Keratinocyte (primary cell): ENCODE data around the gene CDIP1. TPM values are rescaled to one million over a fixed set of nuclear protein-coding genes. Genes with fewer than 3 reads are reported as not detected.

Experiments
- DNase-seq: peaks from one replicate; pipeline ENCODE4 v3.0.0-alpha.2; 2011; ENCODE audit warnings: low read depth, missing footprints, low spot score
- FAIRE-seq: peaks from 2 replicates; lab custom pipeline; 2011; peaks lifted over from hg19 to GRCh38; lab: Jason Lieb, UNC
- H2AFZ ChIP-seq: 2 replicates; pipeline ENCODE4 v1.6.0; 2012; ENCODE audit warnings: low read length, control low read depth, inconsistent platforms; ENCODE audit not compliant: control insufficient read depth
- H3K27ac ChIP-seq: 2 replicates; pipeline ENCODE4 v1.5.1; 2011; ENCODE audit warnings: low read length; ENCODE audit not compliant: control insufficient read depth, insufficient read depth
- H3K27me3 ChIP-seq: 3 replicates; pipeline ENCODE4 v1.6.0; 2011; ENCODE audit warnings: low read length; ENCODE audit not compliant: control insufficient read depth, insufficient read depth; ENCODE audit errors: extremely low read depth
- H3K36me3 ChIP-seq, 2 experiments: 2 replicates in 1 of 2; 3 replicates in 1 of 2; pipeline ENCODE4 v1.5.1; 2011; ENCODE audit warnings: low read length in 2 of 2, mild to moderate bottlenecking in 1 of 2; ENCODE audit not compliant: control insufficient read depth in 2 of 2, insufficient read depth in 2 of 2; ENCODE audit errors: extremely low read depth in 1 of 2
- H3K4me1 ChIP-seq: 3 replicates; pipeline ENCODE4 v1.5.1; 2011; ENCODE audit warnings: low read length; ENCODE audit not compliant: control insufficient read depth, insufficient read depth; ENCODE audit errors: extremely low read depth
- H3K4me2 ChIP-seq: 3 replicates; pipeline ENCODE4 v1.6.0; 2011; ENCODE audit warnings: low read depth, low read length; ENCODE audit not compliant: control insufficient read depth, insufficient read depth; ENCODE audit errors: extremely low read depth
- H3K4me3 ChIP-seq, 3 experiments: fragments of 200-600 bp in 1 of 3; sonication (generic) in 1 of 3; 2 replicates in 2 of 3; 3 replicates in 1 of 3; pipeline ENCODE4 v1.5.1; 2011 to 2016; ENCODE audit warnings: low read length in 3 of 3, mild to moderate bottlenecking in 3 of 3, control low read depth in 2 of 3, inconsistent platforms in 1 of 3, low read depth in 1 of 3, mixed read lengths in 1 of 3, mixed run types in 1 of 3, moderate library complexity in 1 of 3; ENCODE audit not compliant: control insufficient read depth in 2 of 3, insufficient read depth in 2 of 3; ENCODE audit errors: extremely low read depth in 1 of 3
- H3K79me2 ChIP-seq: 2 replicates; pipeline ENCODE4 v1.6.0; 2012; ENCODE audit warnings: low read length; ENCODE audit not compliant: control insufficient read depth, insufficient read depth
- H3K9ac ChIP-seq: 3 replicates; pipeline ENCODE4 v1.6.0; 2011; ENCODE audit warnings: low read length; ENCODE audit not compliant: control insufficient read depth, insufficient read depth; ENCODE audit errors: extremely low read depth
- H3K9me1 ChIP-seq: 3 replicates; pipeline ENCODE4 v1.6.0; 2011; ENCODE audit warnings: low read length; ENCODE audit not compliant: control insufficient read depth, insufficient read depth; ENCODE audit errors: extremely low read depth
- H3K9me3 ChIP-seq: 2 replicates; pipeline ENCODE4 v1.5.1; 2012; ENCODE audit warnings: low read depth, low read length; ENCODE audit not compliant: control insufficient read depth
- H4K20me1 ChIP-seq: 3 replicates; pipeline ENCODE4 v1.6.0; 2011; ENCODE audit warnings: low read length; ENCODE audit not compliant: control insufficient read depth, insufficient read depth; ENCODE audit errors: extremely low read depth
- CTCF ChIP-seq, 3 experiments: IDR thresholded peaks in 1 of 3; conservative IDR thresholded peaks in 1 of 3; optimal IDR thresholded peaks in 1 of 3; 2 replicates in 2 of 3; 3 replicates in 1 of 3; pipeline versions ENCODE3 to v1.5.1; 2011; ENCODE audit warnings: low read length in 3 of 3, mild to moderate bottlenecking in 3 of 3, moderate library complexity in 2 of 3, control low read depth in 1 of 3, inconsistent platforms in 1 of 3; ENCODE audit not compliant: insufficient read depth in 2 of 3; ENCODE audit errors: extremely low read depth in 1 of 3
- EZH2 ChIP-seq: IDR thresholded peaks from one replicate; pipeline ENCODE4 v1.6.1; 2012; ENCODE audit warnings: inconsistent platforms, mild to moderate bottlenecking, low read length, moderate library complexity
- dilution Hi-C: fragments of 300-500 bp; cut with MboI; formaldehyde crosslinking; loops from one replicate; pipeline ENCODE4 v1.7.0; 2020; ENCODE audit warnings: low sequenced_read_pairs; ENCODE audit not compliant: extremely low pct_ligation_motif_present
- polyA plus RNA-seq, 5 experiments: library from polyadenylated mRNA; depleted of rRNA in 3 of 5; stranded (reverse) in 3 of 5; stranded (forward) in 1 of 5; unstranded in 1 of 5; fragments of >200 nt; gene quantifications; 1 replicate in 1 of 5; 2 replicates in 3 of 5; 3 replicates in 1 of 5; pipeline versions ENCODE4 v1.2.1 to v1.2.3, GENCODE V29; 2011 to 2012; ENCODE audit warnings: missing spikeins in 2 of 5, low read depth in 1 of 5, low replicate concordance in 1 of 5

CDIP1 gene
- polyA plus RNA-seq, 1 donor (not counting 4 experiments of a cell fraction or from before 2014, with no cell fraction given): 19.8 TPM

- Histone ChIP-seq H3K36me3 (no peaks in the 10 kb centered on the region), H4K20me1 (no peaks in the 10 kb centered on the region), H3K27me3 (no peaks in the 10 kb centered on the region), H2AFZ (no peak overlapping the region), H3K9me3 (no peaks in the 10 kb centered on the region), H3K4me3 (no peak overlapping the region), H3K27ac (no peak overlapping the region), H3K79me2 (no peaks in the 10 kb centered on the region), H3K4me2 (no peak overlapping the region), H3K4me1 (no peaks in the 10 kb centered on the region), H3K9me1 (no peaks in the 10 kb centered on the region), H3K9ac (no peak overlapping the region)
- dilution Hi-C loops: no loop called here
- TF ChIP-seq EZH2: no peak
- TF ChIP-seq CTCF (optimal IDR thresholded peaks at IDR 0.05 in 1 of 3, IDR thresholded peaks at IDR 0.05 in 1 of 3, conservative IDR thresholded peaks at IDR 0.05 in 1 of 3; ENCODE audit: extremely low read depth in 1 of 3, insufficient read depth in 2 of 3, low read length in 3 of 3): no peak
- FAIRE-seq (no peak), DNase-seq (no peak)
Observed at GRCh38 chr16:4564661-4565267, 26.2 kb upstream of the CDIP1 start.

GRCh38 chr16:4561596-4561995 lies 23.0 kb upstream of the CDIP1 start:
- Histone ChIP-seq H3K9ac (no peak overlapping the region), H3K27ac (no peak overlapping the region), H3K79me2 (no peaks in the 10 kb centered on the region), H3K9me1 (no peaks in the 10 kb centered on the region), H3K36me3 (no peaks in the 10 kb centered on the region), H3K4me3 (no peak overlapping the region), H4K20me1 (no peaks in the 10 kb centered on the region), H3K4me2 (no peak overlapping the region), H3K4me1 (no peaks in the 10 kb centered on the region), H3K27me3 (no peaks in the 10 kb centered on the region), H3K9me3 (no peaks in the 10 kb centered on the region), H2AFZ (no peak overlapping the region)
- TF ChIP-seq EZH2: no peak
- TF ChIP-seq CTCF (optimal IDR thresholded peaks at IDR 0.05 in 1 of 3, IDR thresholded peaks at IDR 0.05 in 1 of 3, conservative IDR thresholded peaks at IDR 0.05 in 1 of 3; ENCODE audit: extremely low read depth in 1 of 3, insufficient read depth in 2 of 3, low read length in 3 of 3): no peak
- DNase-seq (no peak), FAIRE-seq (no peak)
- dilution Hi-C loops: no loop called here
